K562 (cell line): Measurements from ENCODE around the gene BLOC1S3. TPM values are rescaled to one million over a fixed set of nuclear protein-coding genes. Genes with fewer than 3 reads are reported as not detected.
A peak's percentile ranks its signal among the peaks of the same experiment; 100 is the strongest.

Experiments used
- BDP1 ChIP-seq: IDR thresholded peaks from 3 replicates; pipeline ENCODE4 v1.6.1; 2011; ENCODE audit not compliant: insufficient read length, insufficient read depth
- CCNT2 ChIP-seq: IDR thresholded peaks from 2 replicates; pipeline ENCODE4 v1.6.1; 2011; ENCODE audit warnings: borderline replicate concordance, low read depth, mild to moderate bottlenecking, moderate library complexity, mixed read lengths, low read length; ENCODE audit not compliant: insufficient read length; ENCODE audit errors: extremely low read depth
- FOS ChIP-seq: IDR thresholded peaks from 3 replicates; pipeline ENCODE4 v1.6.1; 2011; ENCODE audit not compliant: insufficient read length; ENCODE audit errors: extremely low read depth
- FOXP1 ChIP-seq: sonication (generic); formaldehyde crosslinking; IDR thresholded peaks from 2 replicates; pipeline ENCODE4 v1.8.0; 2022; ENCODE audit warnings: mild to moderate bottlenecking, missing genetic modification reagents
- GABPB2 ChIP-seq: fragments of 250-450 bp; sonication (Bioruptor Pico); conservative IDR thresholded peaks from 2 replicates; pipeline ENCODE4 v1.5.1; 2021; ENCODE audit warnings: mild to moderate bottlenecking
- KAT8 ChIP-seq: fragments of 450-650 bp; IDR thresholded peaks from 2 replicates; pipeline ENCODE4 v1.6.1; 2016; ENCODE audit warnings: low read depth, mild to moderate bottlenecking
- NRF1 ChIP-seq, 2 experiments: fragments of 450-650 bp; IDR thresholded peaks in 1 of 2; conservative IDR thresholded peaks in 1 of 2; 2 replicates each; pipeline ENCODE4 v1.6.1; 2014; ENCODE audit warnings: mild to moderate bottlenecking in 2 of 2
- POLR2AphosphoS5 ChIP-seq: IDR thresholded peaks from 2 replicates; pipeline ENCODE4 v1.6.1; 2011; ENCODE audit warnings: mild to moderate bottlenecking, low read depth, low read length, moderate library complexity; ENCODE audit not compliant: control insufficient read depth, insufficient read depth
- SETDB1 ChIP-seq: IDR thresholded peaks from one replicate; pipeline ENCODE4 v1.6.1; 2012; ENCODE audit warnings: low read length, control low read depth, inconsistent platforms
- TCF7L2 ChIP-seq: fragments of 150-350 bp; IDR thresholded peaks from 2 replicates; pipeline ENCODE4 v1.6.1; 2016; ENCODE audit warnings: low read depth, mild to moderate bottlenecking, low read length, moderate library complexity
- U2AF1 ChIP-seq: fragments of 200-400 bp; formaldehyde crosslinking; optimal IDR thresholded peaks from 2 replicates; pipeline ENCODE3; 2017; ENCODE audit warnings: mild to moderate bottlenecking, low read depth, low read length, moderate library complexity
- YY1 ChIP-seq, 3 experiments: IDR thresholded peaks; 2 replicates each; pipeline ENCODE4 v1.6.1; 2011; ENCODE audit warnings: low read length in 2 of 3, mild to moderate bottlenecking in 2 of 3, moderate library complexity in 2 of 3, borderline replicate concordance in 1 of 3, control low read depth in 1 of 3, low read depth in 1 of 3; ENCODE audit not compliant: insufficient read depth in 3 of 3, insufficient replicate concordance in 2 of 3, control insufficient read depth in 1 of 3, insufficient read length in 1 of 3; ENCODE audit errors: extremely low read depth in 1 of 3
- ZBTB1 ChIP-seq: sonication (generic); formaldehyde crosslinking; IDR thresholded peaks from 2 replicates; pipeline ENCODE4 v1.8.1; 2023; ENCODE audit warnings: missing genetic modification reagents, low read depth, mild to moderate bottlenecking, borderline replicate concordance
- ZBTB7A ChIP-seq: IDR thresholded peaks from 2 replicates; pipeline ENCODE4 v1.6.1; 2011; ENCODE audit warnings: low read depth, mild to moderate bottlenecking, low read length, moderate library complexity, borderline replicate concordance; ENCODE audit not compliant: control insufficient read depth
- ZNF165 ChIP-seq: fragments of 250-450 bp; sonication (Bioruptor Pico); IDR thresholded peaks from 2 replicates; pipeline ENCODE4 v1.4.0; 2020; ENCODE audit warnings: borderline replicate concordance
- ZNF23 ChIP-seq: fragments of 250-450 bp; sonication (Bioruptor Pico); IDR thresholded peaks from 2 replicates; pipeline ENCODE4 v1.4.0; 2020; ENCODE audit warnings: mild to moderate bottlenecking
- ZNF24 ChIP-seq: fragments of 450-650 bp; IDR thresholded peaks from 2 replicates; pipeline ENCODE4 v1.6.1; 2016
- ZNF282 ChIP-seq: sonication (generic); formaldehyde crosslinking; IDR thresholded peaks from 2 replicates; pipeline ENCODE4 v1.8.1; 2023; ENCODE audit warnings: missing genetic modification reagents
- ZNF316 ChIP-seq: fragments of 450-650 bp; IDR thresholded peaks from 2 replicates; pipeline ENCODE4 v1.6.1; 2016
- ZNF707 ChIP-seq: fragments of 250-450 bp; sonication (Bioruptor Pico); conservative IDR thresholded peaks from 2 replicates; pipeline ENCODE4 v1.8.0; 2022; ENCODE audit warnings: inconsistent platforms, mild to moderate bottlenecking, moderate library complexity
- polyA plus RNA-seq, 8 experiments: library from polyadenylated mRNA; depleted of rRNA in 4 of 8; stranded (reverse) in 5 of 8; unstranded in 3 of 8; fragments of >200 nt; fragmentation: Nextera tagmentation in 2 of 8; fragmentation: Illumina TruSeq in 1 of 8; extraction: Ambion mirVana in 2 of 8; extraction: Trizol in 1 of 8; gene quantifications; 2 replicates each; pipeline versions ENCODE4 v1.2.1 to v1.2.3, GENCODE V29; 2011 to 2014; ENCODE audit warnings: inconsistent platforms in 1 of 8, missing spikeins in 1 of 8
- total RNA-seq, 7 experiments: library from RNA; depleted of rRNA in 6 of 7; stranded (reverse); fragments of >200 nt in 6 of 7; fragmentation: Illumina TruSeq in 2 of 7; extraction: Trizol in 2 of 7; gene quantifications; 2 replicates each; pipeline versions ENCODE4 v1.2.1 to v1.2.3, GENCODE V29; 2011 to 2021; ENCODE audit warnings: low replicate concordance in 1 of 7
- TF ChIP-seq, protein P1 (sequence below): fragments of 250-450 bp; sonication (Bioruptor Pico); IDR thresholded peaks from 2 replicates; pipeline ENCODE4 v1.8.0; 2022; ENCODE audit warnings: moderate library complexity, mild to moderate bottlenecking, inconsistent platforms
- TF ChIP-seq, protein P2 (sequence below), 2 experiments: fragments of 450-650 bp in 1 of 2; sonication (generic) in 1 of 2; formaldehyde crosslinking; conservative IDR thresholded peaks; 2 replicates each; pipeline versions ENCODE4 v1.4.0 to v1.8.1; 2020 to 2022; ENCODE audit warnings: mild to moderate bottlenecking in 1 of 2, missing genetic modification reagents in 1 of 2
- TF ChIP-seq, protein P3 (sequence below): fragments of 250-450 bp; sonication (Bioruptor Pico); IDR thresholded peaks from 2 replicates; pipeline ENCODE4 v1.9.0; 2021; ENCODE audit warnings: mild to moderate bottlenecking

Gene BLOC1S3
- total and polyA plus RNA-seq, 9 of the 15 experiments (the other 6 are each of a cell fraction or from before 2014, with no cell fraction given): 3.9 to 20.2 (median 10.4) TPM

DNA sequence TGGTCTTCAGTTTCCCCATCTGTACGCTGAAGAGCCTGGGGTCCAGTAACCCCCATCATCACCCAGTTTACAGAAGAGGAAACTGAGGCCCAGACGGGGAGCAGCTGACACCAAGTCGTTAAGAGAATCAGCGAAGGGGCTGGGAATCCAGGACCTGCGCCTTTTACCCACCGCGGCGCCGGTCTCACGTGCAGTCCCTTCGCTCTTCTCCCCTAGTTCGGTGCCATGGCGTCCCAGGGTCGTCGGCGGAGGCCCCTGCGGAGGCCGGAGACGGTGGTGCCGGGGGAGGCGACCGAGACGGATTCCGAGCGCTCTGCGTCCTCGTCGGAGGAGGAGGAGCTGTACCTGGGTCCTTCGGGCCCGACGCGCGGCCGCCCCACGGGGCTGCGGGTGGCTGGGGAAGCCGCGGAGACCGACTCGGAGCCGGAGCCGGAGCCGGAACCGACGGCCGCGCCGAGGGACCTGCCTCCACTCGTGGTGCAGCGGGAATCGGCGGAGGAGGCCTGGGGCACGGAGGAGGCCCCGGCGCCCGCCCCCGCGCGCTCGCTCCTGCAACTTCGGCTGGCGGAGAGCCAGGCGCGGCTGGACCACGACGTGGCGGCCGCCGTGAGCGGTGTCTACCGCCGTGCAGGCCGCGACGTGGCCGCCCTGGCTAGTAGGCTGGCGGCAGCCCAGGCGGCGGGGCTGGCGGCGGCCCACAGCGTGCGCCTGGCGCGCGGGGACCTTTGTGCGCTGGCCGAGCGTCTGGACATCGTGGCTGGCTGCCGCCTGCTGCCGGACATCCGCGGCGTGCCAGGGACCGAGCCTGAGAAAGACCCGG, 698 bp downstream of the BLOC1S3 start (continued):
- TF ChIP-seq, protein P1, sequence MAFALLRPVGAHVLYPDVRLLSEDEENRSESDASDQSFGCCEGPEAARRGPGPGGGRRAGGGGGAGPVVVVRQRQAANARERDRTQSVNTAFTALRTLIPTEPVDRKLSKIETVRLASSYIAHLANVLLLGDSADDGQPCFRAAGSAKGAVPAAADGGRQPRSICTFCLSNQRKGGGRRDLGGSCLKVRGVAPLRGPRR: no peak
- TF ChIP-seq, protein P2, sequence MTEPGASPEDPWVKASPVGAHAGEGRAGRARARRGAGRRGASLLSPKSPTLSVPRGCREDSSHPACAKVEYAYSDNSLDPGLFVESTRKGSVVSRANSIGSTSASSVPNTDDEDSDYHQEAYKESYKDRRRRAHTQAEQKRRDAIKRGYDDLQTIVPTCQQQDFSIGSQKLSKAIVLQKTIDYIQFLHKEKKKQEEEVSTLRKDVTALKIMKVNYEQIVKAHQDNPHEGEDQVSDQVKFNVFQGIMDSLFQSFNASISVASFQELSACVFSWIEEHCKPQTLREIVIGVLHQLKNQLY (CRISPR knock-in tag; conservative IDR thresholded peaks at IDR 0.05): no peak
- no peak for TF ChIP-seq KAT8
- TF ChIP-seq TCF7L2: no peak
- TF ChIP-seq, protein P3, sequence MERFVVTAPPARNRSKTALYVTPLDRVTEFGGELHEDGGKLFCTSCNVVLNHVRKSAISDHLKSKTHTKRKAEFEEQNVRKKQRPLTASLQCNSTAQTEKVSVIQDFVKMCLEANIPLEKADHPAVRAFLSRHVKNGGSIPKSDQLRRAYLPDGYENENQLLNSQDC (CRISPR knock-in tag): no peak
- no peak for TF ChIP-seq GABPB2 (CRISPR knock-in tag)
- TF ChIP-seq FOS: no peak
- peak in 2 of 3 experiments; percentile 12 to 49 for TF ChIP-seq YY1 (IDR thresholded peaks at IDR 0.05; ENCODE audit: borderline replicate concordance in 1 of 3, control insufficient read depth in 1 of 3, extremely low read depth in 1 of 3, insufficient read depth in 3 of 3, insufficient read length in 1 of 3, insufficient replicate concordance in 2 of 3, low read depth in 1 of 3, low read length in 2 of 3)
- TF ChIP-seq SETDB1: no peak
- 0 out of 2 replicates have a peak, but pooled peaks have one; percentile 17 for TF ChIP-seq ZNF24
- 0 out of 2 replicates have a peak, but pooled peaks have one; percentile 77 for TF ChIP-seq ZNF282 (CRISPR knock-in tag)
- TF ChIP-seq ZNF316: no peak
- peak; percentile 59; the same call in 1 of the 2 replicates for TF ChIP-seq ZBTB7A
- TF ChIP-seq POLR2AphosphoS5: peak; percentile 53; the same call in 1 of the 2 replicates
- no peak for TF ChIP-seq FOXP1
- TF ChIP-seq NRF1 (conservative IDR thresholded peaks at IDR 0.05 in 1 of 2, IDR thresholded peaks at IDR 0.05 in 1 of 2): peak in 1 of 2 experiments; percentile 15; a peak in 2 of 4 replicates
- TF ChIP-seq CCNT2: peak; percentile 81
- no peak for TF ChIP-seq ZNF23
- no peak for TF ChIP-seq ZNF707
- TF ChIP-seq BDP1: no peak
- TF ChIP-seq U2AF1: no peak
- TF ChIP-seq ZNF165: no peak
- TF ChIP-seq ZBTB1 (CRISPR knock-in tag): peak; percentile 66; the same call in 1 of the 2 replicates
